ENCODE results near the gene ATXN7L3B. TPM values are rescaled to one million over a fixed set of nuclear protein-coding genes. Genes with fewer than 3 reads are reported as not detected.

The ATXN7L3B gene
- total and polyA plus RNA-seq, 2 experiments from 2014 or later = 14.0 to 40.8 TPM

GRCh38 chr12:74488134-74488533, 49.5 kb upstream of the ATXN7L3B start:
- TF ChIP-seq POLR2AphosphoS5 (IDR thresholded peaks at IDR 0.05; ENCODE audit: low read depth) = no peak
- TF ChIP-seq STAT1 (IDR thresholded peaks at IDR 0.05; ENCODE audit: unreplicated experiment) = no peak
- no peak for TF ChIP-seq NANOG (IDR thresholded peaks at IDR 0.05; ENCODE audit: borderline replicate concordance)
- TF ChIP-seq ZNF331 (CRISPR knock-in tag; IDR thresholded peaks at IDR 0.05; ENCODE audit: low read depth) = no peak
- TF ChIP-seq CREB1 (CRISPR knock-in tag; IDR thresholded peaks at IDR 0.05; ENCODE audit: low read depth) = no peak
- no peak for TF ChIP-seq ZNF462 (CRISPR knock-in tag; IDR thresholded peaks at IDR 0.05)
- no peak for TF ChIP-seq REST (IDR thresholded peaks at IDR 0.05; ENCODE audit: unreplicated experiment)
- no peak for TF ChIP-seq ZNF114 (CRISPR knock-in tag; IDR thresholded peaks at IDR 0.05)
- TF ChIP-seq EZH2phosphoT487 (IDR thresholded peaks at IDR 0.05; ENCODE audit: unreplicated experiment) = no peak
- TF ChIP-seq ETS1 (IDR thresholded peaks at IDR 0.05) = no peak
- TF ChIP-seq EZH2 (IDR thresholded peaks at IDR 0.05; ENCODE audit: low read depth, unreplicated experiment) = no peak
- no peak for TF ChIP-seq JUNB (IDR thresholded peaks at IDR 0.05; ENCODE audit: unreplicated experiment)
- TF ChIP-seq CTCF (conservative IDR thresholded peaks at IDR 0.05; ENCODE audit: low read depth in 2 of 2) = no peak
- H3K4me2 ChIP-seq = no peak overlapping the region
- no peaks in the 10 kb centered on the region for H3F3A ChIP-seq (replicated peaks; ENCODE audit: low read depth)
- no peaks in the 10 kb centered on the region for H3K36me3 Mint-ChIP-seq (ENCODE audit: low read depth)
- H3K9me2 ChIP-seq (ENCODE audit: insufficient read depth) = no peaks in the 10 kb centered on the region
- no peak overlapping the region for H3K27ac Mint-ChIP-seq
- no peaks in the 10 kb centered on the region for H4K20me1 ChIP-seq (replicated peaks; ENCODE audit: insufficient read depth)
- no peaks in the 10 kb centered on the region for H3K27me3 Mint-ChIP-seq (ENCODE audit: insufficient read depth, low read depth, poor library complexity)
- H3K79me2 ChIP-seq (replicated peaks; ENCODE audit: insufficient read depth) = no peaks in the 10 kb centered on the region
- H3K27me3 ChIP-seq (ENCODE audit: insufficient read depth) = no peaks in the 10 kb centered on the region
- no peaks in the 10 kb centered on the region for H3K36me3 ChIP-seq (ENCODE audit: insufficient read depth)
- ATAC-seq = no peak
- H3K4me1 ChIP-seq (ENCODE audit: insufficient read depth) = peaks cover 15% of the 10 kb centered on the region
- peaks cover 13% of the 10 kb centered on the region; the same call in 2 of the 3 replicates for H3K4me1 Mint-ChIP-seq
- no peak overlapping the region for H3K27ac ChIP-seq (ENCODE audit: low read depth)
- H3K4me3 Mint-ChIP-seq = no peak overlapping the region
- H3K4me3 ChIP-seq = no peak overlapping the region
- DNase-seq (ENCODE audit: low spot score) = no peak
- no peaks in the 10 kb centered on the region for H3K9me3 Mint-ChIP-seq
- H2AFZ ChIP-seq = no peak overlapping the region

Measured in GM23338 (cell line).